Calu3 (cell line): Measurements from ENCODE around the gene SMAD5. TPM values are rescaled to one million over a fixed set of nuclear protein-coding genes. Genes with fewer than 3 reads are reported as not detected.
A peak's percentile ranks its signal among the peaks of the same experiment; 100 is the strongest.

Source experiments
- BruUV-seq: library from RNA; stranded (reverse); fragments of 400-500 nt; replicated peaks from 2 replicates; lab custom pipeline; 2021; lab: Mats Ljungman, UMichigan
- CTCF ChIA-PET: fragments of 300-600 bp; sonication (Branson Sonifier 250); formaldehyde crosslinking; loops from one replicate; lab custom pipeline; 2022; ENCODE audit warnings: antibody characterized with exemption; lab: Charles Lee
- DNase-seq: peaks from one replicate; pipeline ENCODE4 v3.0.0; 2022
- H3K27ac Mint-ChIP-seq: one replicate; pipeline ENCODE4 v1.8.0; 2022; ENCODE audit warnings: mixed read lengths; ENCODE audit not compliant: unreplicated experiment
- H3K27me3 Mint-ChIP-seq: one replicate; pipeline ENCODE4 v1.8.0; 2022; ENCODE audit warnings: mixed read lengths; ENCODE audit not compliant: unreplicated experiment
- H3K36me3 Mint-ChIP-seq: one replicate; pipeline ENCODE4 v1.8.0; 2022; ENCODE audit warnings: mild to moderate bottlenecking, moderate library complexity, mixed read lengths; ENCODE audit not compliant: insufficient read depth, unreplicated experiment
- H3K4me1 Mint-ChIP-seq: one replicate; pipeline ENCODE4 v1.8.0; 2022; ENCODE audit warnings: mild to moderate bottlenecking, low read depth, mixed read lengths; ENCODE audit not compliant: unreplicated experiment
- H3K4me3 Mint-ChIP-seq: one replicate; pipeline ENCODE4 v1.8.0; 2022; ENCODE audit warnings: mild to moderate bottlenecking, low read depth, moderate library complexity, mixed read lengths; ENCODE audit not compliant: unreplicated experiment
- H3K9me3 Mint-ChIP-seq: one replicate; pipeline ENCODE4 v1.8.0; 2022; ENCODE audit warnings: low read depth, mixed read lengths; ENCODE audit not compliant: unreplicated experiment
- CTCF ChIP-seq: fragments of 200-600 bp; IDR thresholded peaks from one replicate; pipeline ENCODE4 v1.8.0; 2022; ENCODE audit warnings: antibody characterized with exemption; ENCODE audit not compliant: unreplicated experiment
- intact Hi-C: fragments of 100-400 bp; cut with micrococcal nuclease; formaldehyde crosslinking; loops from one replicate; pipeline ENCODE4 v1.10.0; 2022; ENCODE audit not compliant: unreplicated experiment
- total RNA-seq: library from RNA; stranded (reverse); gene quantifications from 2 replicates; pipeline ENCODE4 v1.2.3, GENCODE V29; 2022

Gene SMAD5
- total RNA-seq, 1 experiment from 2014 or later: 94.2 TPM

- Mint-ChIP-seq H3K27me3 (no peaks in the 10 kb centered on the region), H3K4me3 (no peak overlapping the region), H3K9me3 (peaks cover 3% of the 10 kb centered on the region), H3K36me3 (no peaks in the 10 kb centered on the region), H3K27ac (no peak overlapping the region), H3K4me1 (peaks cover 14% of the 10 kb centered on the region)
- intact Hi-C loops: loop anchor here (5.0 kb wide), 1 partner anchor 263 kb away; no protein-coding TSS in a partner anchor
- DNase-seq: no peak
- no peak for TF ChIP-seq CTCF
- no TSS peak for BruUV-seq
- CTCF ChIA-PET: no interaction called here
Measured at GRCh38 chr5:136210259-136210658, 77.6 kb downstream of the SMAD5 start.

GRCh38 chr5:136211282-136212040 lies 78.8 kb downstream of the SMAD5 start:
- no peak for TF ChIP-seq CTCF
- Mint-ChIP-seq H3K4me3 (no peak overlapping the region), H3K36me3 (no peaks in the 10 kb centered on the region), H3K4me1 (peaks cover 2% of the 10 kb centered on the region), H3K9me3 (peaks cover under 1% of the 10 kb centered on the region), H3K27me3 (no peaks in the 10 kb centered on the region), H3K27ac (no peak overlapping the region)
- CTCF ChIA-PET: interaction anchor here (0.8 to 2.5 kb wide), 2 partner anchors 147 to 250 kb away, joined by 3 to 8 read pairs; no protein-coding TSS in a partner anchor
- intact Hi-C loops: loop anchor here (1.0 to 5.0 kb wide), 2 partner anchors 264 to 324 kb away; no protein-coding TSS in a partner anchor
- no TSS peak for BruUV-seq
- DNase-seq: no peak

- peak; percentile 73 for DNase-seq
- intact Hi-C loops: loop anchor here (1.0 to 5.0 kb wide), 2 partner anchors 265 to 325 kb away; no protein-coding TSS in a partner anchor
Measured at GRCh38 chr5:136212252-136212721, 79.6 kb downstream of the SMAD5 start.

More at GRCh38 chr5:136212252-136212721, 79.6 kb downstream of the SMAD5 start:
- CTCF ChIA-PET: interaction anchor here (0.8 to 2.5 kb wide), 2 partner anchors 148 to 251 kb away, joined by 3 to 8 read pairs; no protein-coding TSS in a partner anchor
- peak; percentile 96 for TF ChIP-seq CTCF
- no peaks in the 10 kb centered on the region for H3K36me3 Mint-ChIP-seq
- no peaks in the 10 kb centered on the region for H3K4me1 Mint-ChIP-seq
- no peak overlapping the region for H3K27ac Mint-ChIP-seq
- no peaks in the 10 kb centered on the region for H3K27me3 Mint-ChIP-seq
- H3K4me3 Mint-ChIP-seq: no peak overlapping the region
- no peaks in the 10 kb centered on the region for H3K9me3 Mint-ChIP-seq
- no TSS peak for BruUV-seq
